ENCODE results near the gene COL4A3.

COL4A3 gene

DNA sequence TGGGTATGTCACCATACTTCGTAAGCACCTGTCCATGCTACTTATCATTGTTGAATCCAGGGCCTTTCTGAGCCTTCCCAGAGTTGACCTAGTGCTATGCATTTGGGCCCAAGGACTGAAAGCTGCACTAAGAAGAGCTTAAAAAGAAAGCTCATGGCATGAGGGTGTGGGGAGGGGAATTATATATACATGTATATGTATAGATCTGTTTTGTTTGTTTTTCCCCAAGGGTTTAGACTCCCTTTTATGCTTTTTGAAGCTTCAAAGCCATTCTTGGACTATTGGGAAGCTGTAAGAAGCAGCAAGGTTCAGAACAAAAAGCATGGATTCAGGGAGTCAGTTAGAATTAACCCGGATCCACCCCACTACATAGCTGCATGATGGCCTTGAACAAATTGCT is 183.9 kb downstream of the COL4A3 start:
- no peak for DNase-seq

DNA sequence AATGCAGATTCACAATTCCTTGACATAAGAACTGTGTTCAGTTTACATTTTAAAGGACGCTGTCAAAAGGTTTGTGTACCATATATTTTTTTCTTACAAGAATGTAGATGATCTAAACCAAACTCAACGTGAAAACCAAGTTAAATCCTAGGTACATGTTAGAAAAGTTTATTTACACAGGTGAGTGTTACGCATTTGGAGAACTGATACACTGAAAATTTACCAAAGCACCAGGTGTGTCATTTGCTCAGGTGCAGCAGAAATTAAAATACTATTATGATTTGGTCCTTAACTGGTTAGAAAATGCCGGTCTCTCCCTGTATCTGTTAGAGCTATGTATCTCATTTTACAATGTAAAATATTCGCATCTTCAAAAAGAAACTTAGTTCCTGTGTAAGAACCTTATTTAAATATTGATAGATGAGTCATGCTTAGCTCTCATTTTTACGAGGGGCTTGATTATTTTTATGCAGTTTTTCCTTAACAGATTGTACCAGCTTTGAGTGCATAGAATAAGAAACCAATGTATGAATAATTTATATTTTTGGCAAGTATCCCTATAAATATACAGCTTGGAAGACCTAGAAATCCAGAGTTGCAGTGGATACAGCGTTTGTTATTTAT is 185.7 kb downstream of the COL4A3 start:
- no peak for DNase-seq

DNA sequence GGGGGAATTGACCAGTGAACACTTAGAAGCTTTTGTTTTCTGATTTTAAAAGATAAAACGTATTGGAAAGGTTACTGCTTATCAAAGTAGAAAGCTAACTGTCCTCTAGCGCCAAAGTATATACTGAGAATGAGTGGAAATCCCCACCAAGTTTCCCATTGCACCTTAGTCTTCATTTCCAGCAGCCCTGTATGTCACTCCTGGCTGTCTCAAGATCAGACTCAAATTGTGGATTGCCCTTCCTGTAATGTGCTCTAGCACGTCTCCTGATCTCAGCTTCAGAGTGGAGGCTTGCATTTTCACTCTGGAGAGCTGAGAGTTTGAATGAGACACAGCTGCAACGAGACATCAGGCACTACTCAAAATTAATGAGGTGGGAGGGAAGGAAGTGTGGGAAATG is 187.2 kb downstream of the COL4A3 start:
- DNase-seq: no peak

DNA sequence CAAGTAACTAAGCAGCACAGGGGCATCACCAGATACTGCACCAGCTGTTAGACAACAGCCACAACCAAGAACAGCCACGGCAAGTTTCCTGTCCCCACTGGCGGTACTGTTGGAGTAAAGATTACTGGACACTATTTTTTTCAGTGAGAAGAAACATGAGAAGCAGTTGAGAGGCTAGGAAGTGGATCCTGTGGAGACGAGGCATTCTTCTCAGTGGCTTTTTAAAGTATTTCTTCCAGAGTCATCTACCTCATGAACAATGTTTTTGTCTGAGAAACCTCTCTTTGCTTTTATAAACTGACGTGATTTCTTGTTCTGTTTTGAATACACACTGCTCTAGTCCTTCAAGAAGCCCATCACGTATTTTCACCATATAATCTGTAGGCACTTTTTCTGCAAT is 195.9 kb downstream of the COL4A3 start:
- DNase-seq: no peak

DNA sequence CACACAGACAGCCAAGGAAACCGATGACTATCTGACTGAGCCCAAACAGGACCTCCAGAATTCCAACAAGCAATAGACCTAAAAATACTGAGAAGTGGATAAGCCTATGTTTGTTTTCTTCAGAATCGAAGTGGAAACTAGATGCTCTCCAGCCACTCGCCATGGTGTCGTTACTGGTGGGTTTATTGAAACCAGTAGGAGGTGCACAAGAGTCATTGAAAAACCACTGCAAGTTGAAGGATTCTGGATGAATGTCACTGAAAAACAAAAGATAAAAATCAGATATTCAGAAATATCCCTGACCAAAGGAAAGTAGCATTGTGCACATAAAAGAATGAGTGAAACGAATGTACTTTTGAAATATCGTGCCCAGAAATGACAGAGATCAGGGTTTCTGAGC is 199.3 kb downstream of the COL4A3 start:
- no peak for DNase-seq
